ENCODE measurements around the gene ANKRD39.

Gene ANKRD39

DNA sequence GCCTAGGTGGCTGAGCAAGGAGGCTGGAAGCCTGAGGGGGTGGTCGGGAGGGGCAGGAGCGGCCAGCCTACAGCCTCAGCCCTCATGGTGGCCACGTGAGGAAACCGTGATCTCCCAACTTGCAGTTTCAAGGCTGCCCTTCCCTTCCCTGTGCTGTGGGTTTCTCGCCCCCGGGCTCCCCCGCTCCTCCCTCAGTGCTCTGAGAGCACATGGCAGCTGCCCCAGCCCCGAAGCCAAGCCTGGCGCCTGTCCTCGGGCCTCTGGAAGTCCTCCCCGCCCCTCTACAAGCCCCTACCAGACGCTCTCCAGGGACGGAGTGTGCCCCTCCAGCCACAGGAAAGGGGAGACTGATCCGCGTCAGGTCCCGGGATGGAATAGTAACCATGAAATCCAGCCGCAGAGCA lies 13.4 kb downstream of the ANKRD39 start:
- Histone ChIP-seq H3K36me3 (no peaks in the 10 kb centered on the region), H3K4me1 (no peaks in the 10 kb centered on the region), H3K27me3 (no peaks in the 10 kb centered on the region), H3K9me3 (no peaks in the 10 kb centered on the region), H3K4me3 (ENCODE audit: low read depth, low read length) (no peak overlapping the region)
- no peak for DNase-seq
- TF ChIP-seq CTCF (IDR thresholded peaks at IDR 0.05; ENCODE audit: low read depth, low read length), result no peak

- no peaks in the 10 kb centered on the region for H3K36me3 ChIP-seq
- H3K4me3 ChIP-seq (ENCODE audit: low read depth, low read length), result no peak within 1 kb of the TSS
- H3K9me3 ChIP-seq, result no peaks in the 10 kb centered on the region
- no peak for DNase-seq
- no peak for TF ChIP-seq CTCF (IDR thresholded peaks at IDR 0.05; ENCODE audit: low read depth, low read length)
- no peaks in the 10 kb centered on the region for H3K4me1 ChIP-seq
- no peaks in the 10 kb centered on the region for H3K27me3 ChIP-seq
Measured at GRCh38 chr2:96843538-96844268, 14.1 kb downstream of the ANKRD39 start, which contains the start of gene ANKRD23. TSS of gene ANKRD23 (minus strand) at chr2:96844021. CDS start at chr2:96843992, 29 bp downstream.

GRCh38 chr2:96842600-96842999 lies 15.2 kb downstream of the ANKRD39 start:
- H3K36me3 ChIP-seq, result no peaks in the 10 kb centered on the region
- H3K4me3 ChIP-seq (ENCODE audit: low read depth, low read length), result no peak overlapping the region
- DNase-seq, result no peak
- no peaks in the 10 kb centered on the region for H3K27me3 ChIP-seq
- no peak for TF ChIP-seq CTCF (IDR thresholded peaks at IDR 0.05; ENCODE audit: low read depth, low read length)
- no peaks in the 10 kb centered on the region for H3K9me3 ChIP-seq
- no peaks in the 10 kb centered on the region for H3K4me1 ChIP-seq

- Histone ChIP-seq H3K9me3 (no peaks in the 10 kb centered on the region), H3K4me1 (no peaks in the 10 kb centered on the region), H3K27me3 (no peaks in the 10 kb centered on the region), H3K36me3 (no peaks in the 10 kb centered on the region), H3K4me3 (ENCODE audit: low read depth, low read length) (no peak overlapping the region)
- no peak for DNase-seq
- TF ChIP-seq CTCF (IDR thresholded peaks at IDR 0.05; ENCODE audit: low read depth, low read length), result no peak
Measured at GRCh38 chr2:96841701-96842495, 15.9 kb downstream of the ANKRD39 start.

DNA sequence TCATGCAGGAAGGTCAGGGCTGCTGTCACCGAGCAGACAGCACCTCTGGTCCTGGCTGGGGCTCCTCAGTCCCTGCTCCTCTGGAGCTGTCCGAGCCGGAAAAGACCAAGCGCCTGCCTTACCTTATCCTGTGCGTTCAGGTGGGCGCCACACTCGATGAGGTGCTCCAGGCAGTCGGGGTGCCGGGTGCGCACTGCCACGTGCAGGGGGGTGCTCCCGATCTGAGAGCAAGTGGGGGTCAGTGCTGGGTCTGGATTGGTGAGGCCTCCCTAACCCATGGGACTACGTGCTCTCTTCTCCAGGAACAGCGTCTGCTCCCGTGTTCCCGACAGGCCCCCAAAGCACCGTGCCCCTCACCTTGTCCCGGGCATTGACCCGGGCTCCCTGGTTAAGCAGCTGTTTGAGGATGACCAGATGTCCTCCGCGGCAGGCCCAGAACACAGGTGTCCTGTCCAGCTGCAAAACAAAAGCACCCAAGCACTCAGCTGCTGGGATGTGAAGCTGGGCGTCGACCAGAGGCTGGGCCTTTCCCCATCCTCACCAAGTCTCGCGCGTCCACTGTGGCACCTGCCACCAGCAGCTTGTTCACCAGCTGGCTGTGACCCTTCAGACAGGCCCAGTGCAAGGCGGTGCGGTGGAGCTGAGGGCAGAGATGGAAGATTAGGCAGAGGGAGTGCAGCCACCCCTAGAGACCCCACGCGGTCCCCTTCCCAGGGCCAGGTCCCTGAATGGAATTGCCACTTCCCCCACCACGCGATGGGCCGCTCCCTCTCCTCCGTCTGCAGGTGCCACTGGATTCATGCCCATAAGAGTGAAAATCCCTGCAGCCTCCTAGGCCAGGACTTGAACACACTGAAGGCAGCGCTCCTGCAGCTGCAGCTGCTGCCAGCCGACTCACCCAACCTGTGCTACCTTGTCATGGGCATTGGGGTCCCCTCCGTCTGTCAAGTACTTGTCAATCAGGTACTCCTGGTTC lies 17.7 kb downstream of the ANKRD39 start:
- Histone ChIP-seq H3K4me1 (no peaks in the 10 kb centered on the region), H3K9me3 (no peaks in the 10 kb centered on the region), H3K4me3 (ENCODE audit: low read depth, low read length) (no peak overlapping the region), H3K27me3 (no peaks in the 10 kb centered on the region), H3K36me3 (no peaks in the 10 kb centered on the region)
- TF ChIP-seq CTCF (IDR thresholded peaks at IDR 0.05; ENCODE audit: low read depth, low read length), result no peak
- no peak for DNase-seq
